Measurements from ENCODE around the gene CFAP97.
"Not testable (repeated sequence)": the region's sequence is repeated elsewhere in the genome, so short reads cannot be mapped to it uniquely, and the experiment has no call there.

Gene CFAP97

DNA sequence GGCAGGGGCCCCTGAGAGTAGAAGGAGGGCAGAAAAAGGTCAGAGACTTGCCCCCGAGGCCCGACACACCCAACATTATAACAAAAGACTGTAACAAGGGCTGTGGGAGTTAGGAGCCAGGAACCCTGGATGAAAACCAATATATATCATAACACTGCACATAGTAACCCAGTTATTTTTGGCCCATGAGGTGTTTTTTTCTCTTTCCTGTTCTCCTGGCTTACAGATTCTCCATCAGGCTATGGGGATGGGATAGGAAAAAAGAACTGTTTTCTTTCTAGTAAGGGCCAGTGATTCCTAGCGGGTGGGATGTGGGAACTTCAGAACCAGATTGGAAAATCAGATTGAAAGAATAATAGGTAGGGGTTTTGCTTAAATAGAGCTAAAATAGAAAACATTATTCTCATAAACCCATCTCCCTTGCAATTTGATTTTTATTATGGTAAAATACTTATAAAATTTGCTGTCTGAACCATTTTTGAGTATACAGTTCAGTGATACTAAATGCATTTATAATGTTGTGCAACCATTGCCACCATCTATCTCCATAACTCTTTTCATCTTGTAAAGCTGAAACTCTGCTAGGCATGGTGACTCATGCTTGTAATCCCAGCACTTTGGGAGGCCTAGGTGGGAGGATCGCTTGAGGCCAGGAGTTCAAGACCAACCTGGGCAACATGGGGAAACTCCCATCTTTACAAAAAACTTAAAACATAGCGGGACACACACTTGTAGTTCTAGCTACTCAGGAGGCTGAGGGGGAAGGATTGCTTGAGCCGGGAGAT lies 39.1 kb upstream of the CFAP97 start:
- H3K4me1 ChIP-seq (ENCODE audit: insufficient read depth, insufficient read length), result no peaks in the 10 kb centered on the region
- no peaks in the 10 kb centered on the region for H3K36me3 ChIP-seq (ENCODE audit: insufficient read depth, insufficient read length, low read length)

DNA sequence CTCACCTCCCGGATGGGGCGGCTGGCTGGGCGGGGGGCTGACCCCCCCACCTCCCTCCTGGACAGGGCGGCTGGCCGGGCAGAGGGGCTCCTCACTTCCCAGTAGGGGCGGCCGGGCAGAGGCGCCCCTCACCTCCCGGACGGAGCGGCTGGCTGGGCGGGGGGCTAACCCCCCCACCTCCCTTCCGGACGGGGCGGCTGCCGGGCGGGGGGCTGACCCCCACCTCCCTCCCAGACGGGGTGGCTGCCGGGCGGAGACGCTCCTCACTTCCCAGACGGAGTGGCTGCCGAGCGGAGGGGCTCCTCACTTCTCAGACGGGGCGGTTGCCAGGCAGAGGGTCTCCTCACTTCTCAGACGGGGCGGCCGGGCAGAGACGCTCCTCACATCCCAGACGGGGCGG lies 36.7 kb upstream of the CFAP97 start:
- H3K36me3 ChIP-seq (ENCODE audit: insufficient read depth, insufficient read length, low read length); H3K27me3 ChIP-seq (ENCODE audit: insufficient read depth, insufficient read length); H3K9ac ChIP-seq (ENCODE audit: insufficient read length, low read depth); H3K4me1 ChIP-seq (ENCODE audit: insufficient read depth, insufficient read length); DNase-seq (ENCODE audit: low read depth, low spot score); H3K4me3 ChIP-seq (ENCODE audit: insufficient read length, low read depth): not testable (repeated sequence)
- H3K9me3 ChIP-seq (ENCODE audit: insufficient read depth, low read length), result peaks cover 13% of the 10 kb centered on the region; the same call in 1 of the 2 replicates

More for the DNA sequence above, 39.1 kb upstream of the CFAP97 start:
- H3K9ac ChIP-seq (ENCODE audit: insufficient read length, low read depth), result no peak overlapping the region
- TF ChIP-seq ZNF274 (IDR thresholded peaks at IDR 0.05; ENCODE audit: low read depth, low read length) (no peak), SUZ12 (IDR thresholded peaks at IDR 0.05; ENCODE audit: extremely low read depth, insufficient read depth, insufficient read length) (no peak), YY1 (IDR thresholded peaks at IDR 0.05; ENCODE audit: insufficient read depth, insufficient read length) (no peak)
- peaks cover 13% of the 10 kb centered on the region; the same call in 1 of the 2 replicates for H3K9me3 ChIP-seq (ENCODE audit: insufficient read depth, low read length)
- DNase-seq (ENCODE audit: low read depth, low spot score), result no peak
- no peak overlapping the region for H3K4me3 ChIP-seq (ENCODE audit: insufficient read length, low read depth)
- no peaks in the 10 kb centered on the region for H3K27me3 ChIP-seq (ENCODE audit: insufficient read depth, insufficient read length)

DNA sequence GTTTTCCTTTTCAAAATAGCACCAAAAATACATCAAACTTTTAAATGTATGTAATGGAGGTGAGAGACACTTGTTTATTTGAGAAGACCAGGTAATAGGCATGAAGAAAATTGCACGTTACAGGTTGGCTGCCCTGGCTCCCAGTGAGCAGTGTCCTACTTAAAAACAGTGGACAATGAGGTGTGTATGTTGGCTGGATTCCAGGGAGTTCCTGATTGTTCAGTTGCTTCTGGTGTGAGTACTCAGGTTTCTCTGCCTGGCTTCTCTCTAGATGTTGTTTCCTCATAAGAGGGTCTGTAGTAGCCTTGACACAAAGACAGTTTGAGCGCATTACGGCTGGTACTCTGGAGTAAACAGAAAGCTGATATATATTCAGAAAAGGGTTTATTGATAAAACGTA lies 35.0 kb upstream of the CFAP97 start:
- Histone ChIP-seq H3K4me1 (ENCODE audit: insufficient read depth, insufficient read length) (no peaks in the 10 kb centered on the region), H3K27me3 (ENCODE audit: insufficient read depth, insufficient read length) (no peaks in the 10 kb centered on the region), H3K36me3 (ENCODE audit: insufficient read depth, insufficient read length, low read length) (no peaks in the 10 kb centered on the region), H3K9me3 (ENCODE audit: insufficient read depth, low read length) (peaks cover 13% of the 10 kb centered on the region; the same call in 1 of the 2 replicates), H3K9ac (ENCODE audit: insufficient read length, low read depth) (no peak overlapping the region), H3K4me3 (ENCODE audit: insufficient read length, low read depth) (no peak overlapping the region)
- TF ChIP-seq ZNF274 (IDR thresholded peaks at IDR 0.05; ENCODE audit: low read depth, low read length), result no peak
- no peak for TF ChIP-seq YY1 (IDR thresholded peaks at IDR 0.05; ENCODE audit: insufficient read depth, insufficient read length)
- TF ChIP-seq SUZ12 (IDR thresholded peaks at IDR 0.05; ENCODE audit: extremely low read depth, insufficient read depth, insufficient read length), result no peak
- DNase-seq (ENCODE audit: low read depth, low spot score), result no peak

DNA sequence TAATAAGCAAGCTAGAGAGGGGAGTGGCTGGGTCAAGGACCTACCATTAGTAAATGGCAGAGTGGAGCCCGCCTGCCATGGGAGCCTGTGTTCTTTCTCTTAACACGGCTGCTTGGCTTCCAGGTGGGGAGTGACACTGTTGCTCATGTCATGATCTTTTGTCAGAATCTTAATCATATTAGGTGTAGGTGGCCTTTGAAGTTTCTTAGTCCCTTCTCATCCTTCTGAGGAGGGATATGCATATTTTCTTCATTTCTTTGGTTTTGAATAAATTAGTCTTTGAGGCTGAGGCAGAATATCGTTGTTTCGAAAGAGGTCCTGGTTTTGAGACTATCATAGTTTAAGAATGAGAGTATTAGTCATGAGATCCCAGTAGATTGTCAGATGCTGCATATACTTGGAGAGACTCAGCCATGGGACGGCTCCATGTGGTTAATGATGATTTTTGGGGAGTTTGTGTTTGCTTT lies 34.4 kb upstream of the CFAP97 start:
- Histone ChIP-seq H3K9ac (ENCODE audit: insufficient read length, low read depth) (no peak overlapping the region), H3K4me3 (ENCODE audit: insufficient read length, low read depth) (no peak overlapping the region), H3K27me3 (ENCODE audit: insufficient read depth, insufficient read length) (no peaks in the 10 kb centered on the region), H3K9me3 (ENCODE audit: insufficient read depth, low read length) (peaks cover 13% of the 10 kb centered on the region; the same call in 1 of the 2 replicates), H3K36me3 (ENCODE audit: insufficient read depth, insufficient read length, low read length) (no peaks in the 10 kb centered on the region), H3K4me1 (ENCODE audit: insufficient read depth, insufficient read length) (no peaks in the 10 kb centered on the region)
- no peak for DNase-seq (ENCODE audit: low read depth, low spot score)
- no peak for TF ChIP-seq YY1 (IDR thresholded peaks at IDR 0.05; ENCODE audit: insufficient read depth, insufficient read length)
- TF ChIP-seq ZNF274 (IDR thresholded peaks at IDR 0.05; ENCODE audit: low read depth, low read length), result no peak
- no peak for TF ChIP-seq SUZ12 (IDR thresholded peaks at IDR 0.05; ENCODE audit: extremely low read depth, insufficient read depth, insufficient read length)

DNA sequence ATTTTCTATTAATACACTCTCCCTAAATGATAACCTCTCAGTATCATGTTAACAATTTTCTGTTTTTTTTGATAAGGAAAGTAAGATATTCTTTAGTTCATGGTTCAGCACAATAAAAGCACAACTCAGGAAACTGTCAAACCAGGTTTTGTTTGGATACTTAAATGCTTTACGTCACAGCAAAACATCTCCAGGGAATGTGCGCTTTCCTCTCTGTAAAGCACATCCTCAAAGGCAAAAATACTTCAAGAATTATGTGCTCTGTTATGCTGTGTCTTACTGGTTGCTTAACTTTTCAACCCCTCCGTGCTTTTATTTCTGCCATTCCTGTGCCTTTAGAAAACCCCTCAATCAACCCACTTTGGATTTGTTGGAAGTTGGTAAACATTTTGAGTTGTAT lies 33.4 kb upstream of the CFAP97 start:
- no peak overlapping the region for H3K9ac ChIP-seq (ENCODE audit: insufficient read length, low read depth)
- H3K4me1 ChIP-seq (ENCODE audit: insufficient read depth, insufficient read length), result no peaks in the 10 kb centered on the region
- no peaks in the 10 kb centered on the region for H3K27me3 ChIP-seq (ENCODE audit: insufficient read depth, insufficient read length)
- no peak for DNase-seq (ENCODE audit: low read depth, low spot score)
- H3K9me3 ChIP-seq (ENCODE audit: insufficient read depth, low read length), result peaks cover 13% of the 10 kb centered on the region; the same call in 1 of the 2 replicates
- H3K36me3 ChIP-seq (ENCODE audit: insufficient read depth, insufficient read length, low read length), result no peaks in the 10 kb centered on the region
- TF ChIP-seq YY1 (IDR thresholded peaks at IDR 0.05; ENCODE audit: insufficient read depth, insufficient read length) (no peak), SUZ12 (IDR thresholded peaks at IDR 0.05; ENCODE audit: extremely low read depth, insufficient read depth, insufficient read length) (no peak), ZNF274 (IDR thresholded peaks at IDR 0.05; ENCODE audit: low read depth, low read length) (no peak)
- H3K4me3 ChIP-seq (ENCODE audit: insufficient read length, low read depth), result no peak overlapping the region

DNA sequence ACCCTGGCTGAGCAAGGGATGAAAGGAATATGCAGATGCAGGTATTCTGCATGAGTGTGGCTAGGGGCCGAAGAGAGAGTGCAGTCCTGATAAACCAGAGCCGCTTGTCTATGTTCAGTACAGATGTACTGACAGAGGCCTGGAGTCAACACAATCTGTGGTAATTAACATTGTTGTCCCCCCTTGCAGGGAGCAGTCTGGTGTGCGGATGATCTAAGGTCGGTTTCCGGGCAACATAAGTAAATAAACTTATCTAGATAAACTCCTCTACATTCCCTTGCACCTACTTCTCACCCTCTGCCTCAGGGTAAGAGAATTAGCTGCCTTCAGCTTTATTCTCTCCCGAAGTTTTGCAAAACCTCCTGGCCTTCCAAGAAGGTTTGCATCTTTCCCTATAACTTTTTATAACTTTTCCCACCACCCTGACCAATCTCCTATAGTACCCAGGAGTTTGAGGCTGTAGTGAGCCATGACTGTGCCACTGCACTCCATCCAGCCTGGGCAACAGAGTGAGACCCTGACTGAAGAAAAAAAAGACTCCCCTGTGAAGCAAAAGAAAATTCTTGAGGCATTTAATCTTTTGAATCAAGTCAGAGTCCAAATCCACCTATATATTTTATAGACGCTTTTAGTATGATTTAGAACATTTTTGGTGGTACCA lies 32.2 kb upstream of the CFAP97 start:
- no peak for TF ChIP-seq SUZ12 (IDR thresholded peaks at IDR 0.05; ENCODE audit: extremely low read depth, insufficient read depth, insufficient read length)
- no peak for DNase-seq (ENCODE audit: low read depth, low spot score)
- Histone ChIP-seq H3K9me3 (ENCODE audit: insufficient read depth, low read length) (peaks cover 13% of the 10 kb centered on the region; the same call in 1 of the 2 replicates), H3K36me3 (ENCODE audit: insufficient read depth, insufficient read length, low read length) (no peaks in the 10 kb centered on the region), H3K27me3 (ENCODE audit: insufficient read depth, insufficient read length) (no peaks in the 10 kb centered on the region), H3K4me3 (ENCODE audit: insufficient read length, low read depth) (no peak overlapping the region), H3K9ac (ENCODE audit: insufficient read length, low read depth) (no peak overlapping the region), H3K4me1 (ENCODE audit: insufficient read depth, insufficient read length) (no peaks in the 10 kb centered on the region)

DNA sequence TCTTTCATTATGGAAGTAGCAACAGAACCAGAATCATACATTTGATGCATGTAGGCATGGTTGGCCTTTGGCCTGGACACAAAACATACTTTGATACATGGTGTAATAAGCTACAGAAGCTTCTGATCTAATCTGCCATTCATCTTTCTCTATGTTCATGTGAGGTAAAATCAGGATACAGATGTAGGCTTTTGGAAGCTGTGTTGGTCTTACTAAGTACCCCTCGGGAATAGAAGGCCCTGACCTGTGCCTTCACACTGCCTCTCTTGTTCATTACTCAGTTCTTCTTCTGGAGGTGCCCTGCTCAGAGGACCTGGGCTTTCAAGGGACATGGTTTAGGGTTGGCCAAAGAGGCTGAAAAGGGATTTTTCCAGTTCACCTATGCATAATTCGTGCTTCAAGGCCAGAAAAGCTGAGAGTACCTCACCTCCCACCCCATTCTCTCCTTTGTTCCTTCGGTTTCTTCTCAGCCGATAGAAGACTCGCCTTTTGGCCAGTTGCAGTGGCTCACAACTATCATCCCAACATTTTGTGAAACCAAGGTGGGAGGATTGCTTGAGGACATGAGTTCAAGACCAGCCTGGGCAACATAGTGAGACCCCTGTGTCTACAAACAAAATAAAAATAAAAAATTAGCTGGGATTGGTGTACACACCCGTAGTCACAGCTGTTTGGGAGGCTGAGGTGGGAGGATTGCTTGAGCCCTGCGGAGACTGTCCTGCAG lies 31.5 kb upstream of the CFAP97 start:
- Histone ChIP-seq H3K4me3 (ENCODE audit: insufficient read length, low read depth) (no peak overlapping the region), H3K9ac (ENCODE audit: insufficient read length, low read depth) (no peak overlapping the region), H3K4me1 (ENCODE audit: insufficient read depth, insufficient read length) (no peaks in the 10 kb centered on the region), H3K9me3 (ENCODE audit: insufficient read depth, low read length) (peaks cover 13% of the 10 kb centered on the region; the same call in 1 of the 2 replicates), H3K27me3 (ENCODE audit: insufficient read depth, insufficient read length) (no peaks in the 10 kb centered on the region), H3K36me3 (ENCODE audit: insufficient read depth, insufficient read length, low read length) (no peaks in the 10 kb centered on the region)
- TF ChIP-seq SUZ12 (IDR thresholded peaks at IDR 0.05; ENCODE audit: extremely low read depth, insufficient read depth, insufficient read length) (no peak), YY1 (IDR thresholded peaks at IDR 0.05; ENCODE audit: insufficient read depth, insufficient read length) (no peak), ZNF274 (IDR thresholded peaks at IDR 0.05; ENCODE audit: low read depth, low read length) (no peak)
- no peak for DNase-seq (ENCODE audit: low read depth, low spot score)
